Activated T-cell treated with anti-CD3 and anti-CD28 coated beads, Interleukin-2, amount 50 U/mL, for 4 hours (primary cell): ENCODE results near the gene TMEM132D. TPM values are rescaled to one million over a fixed set of nuclear protein-coding genes. Genes with fewer than 3 reads are reported as not detected.

Experiments
- ATAC-seq, 2 donors: fragments of 200-7000 bp; cut with Tn5 transposase; one replicate each; pipeline ENCODE4 v1.10.0; 2021
- DNase-seq: peaks from one replicate; pipeline ENCODE4 v3.0.0-alpha.2; 2020
- H3K27me3 Mint-ChIP-seq: one replicate; pipeline ENCODE4 v1.8.0; 2021; ENCODE audit warnings: low read depth, mixed read lengths
- H3K36me3 Mint-ChIP-seq: one replicate; pipeline ENCODE4 v1.8.0; 2022; ENCODE audit warnings: mixed read lengths; ENCODE audit not compliant: insufficient read depth
- H3K4me1 Mint-ChIP-seq: one replicate; pipeline ENCODE4 v1.8.0; 2021; ENCODE audit warnings: low read depth, mixed read lengths
- H3K4me3 Mint-ChIP-seq: one replicate; pipeline ENCODE4 v1.8.0; 2021; ENCODE audit warnings: mild to moderate bottlenecking, moderate library complexity, mixed read lengths
- H3K9me3 Mint-ChIP-seq: one replicate; pipeline ENCODE4 v1.8.0; 2021; ENCODE audit warnings: mixed read lengths
- total RNA-seq, 3 donors: library from RNA; stranded (reverse); gene quantifications; one replicate each; pipeline ENCODE4 v1.2.1, GENCODE V29; 2021

Gene TMEM132D
- total RNA-seq, 3 donors from 2014 or later: not detected

- no peaks in the 10 kb centered on the region for H3K9me3 Mint-ChIP-seq
- DNase-seq: no peak
- no peaks in the 10 kb centered on the region for H3K4me1 Mint-ChIP-seq
- H3K36me3 Mint-ChIP-seq: no peaks in the 10 kb centered on the region
- H3K27me3 Mint-ChIP-seq: no peaks in the 10 kb centered on the region
- no peak overlapping the region for H3K4me3 Mint-ChIP-seq
- ATAC-seq: no peak
Measured at GRCh38 chr12:129097451-129097850, 806.4 kb downstream of the TMEM132D start.

- DNase-seq (no peak), ATAC-seq (no peak)
- Mint-ChIP-seq H3K9me3 (no peaks in the 10 kb centered on the region), H3K4me3 (no peak overlapping the region), H3K27me3 (no peaks in the 10 kb centered on the region), H3K36me3 (no peaks in the 10 kb centered on the region), H3K4me1 (no peaks in the 10 kb centered on the region)
Measured at GRCh38 chr12:129096968-129097367, 806.9 kb downstream of the TMEM132D start.

- no peaks in the 10 kb centered on the region for H3K9me3 Mint-ChIP-seq
- H3K4me3 Mint-ChIP-seq: no peak overlapping the region
- no peaks in the 10 kb centered on the region for H3K27me3 Mint-ChIP-seq
- no peaks in the 10 kb centered on the region for H3K4me1 Mint-ChIP-seq
- ATAC-seq (no peak), DNase-seq (no peak)
- no peaks in the 10 kb centered on the region for H3K36me3 Mint-ChIP-seq
Measured at GRCh38 chr12:129096184-129096583, 807.6 kb downstream of the TMEM132D start.

GRCh38 chr12:129089576-129089975 lies 814.2 kb downstream of the TMEM132D start:
- no peak for ATAC-seq
- Mint-ChIP-seq H3K9me3 (no peaks in the 10 kb centered on the region), H3K27me3 (no peaks in the 10 kb centered on the region), H3K36me3 (no peaks in the 10 kb centered on the region), H3K4me3 (no peak overlapping the region), H3K4me1 (no peaks in the 10 kb centered on the region)
- no peak for DNase-seq

- H3K4me3 Mint-ChIP-seq: no peak overlapping the region
- no peaks in the 10 kb centered on the region for H3K27me3 Mint-ChIP-seq
- no peaks in the 10 kb centered on the region for H3K36me3 Mint-ChIP-seq
- ATAC-seq: no peak
- no peaks in the 10 kb centered on the region for H3K4me1 Mint-ChIP-seq
- no peaks in the 10 kb centered on the region for H3K9me3 Mint-ChIP-seq
- DNase-seq: no peak
Measured at GRCh38 chr12:129084875-129085826, 818.7 kb downstream of the TMEM132D start.

GRCh38 chr12:129083121-129083840 lies 820.5 kb downstream of the TMEM132D start:
- Mint-ChIP-seq H3K27me3 (no peaks in the 10 kb centered on the region), H3K4me3 (no peak overlapping the region), H3K9me3 (no peaks in the 10 kb centered on the region), H3K4me1 (no peaks in the 10 kb centered on the region), H3K36me3 (no peaks in the 10 kb centered on the region)
- no peak for ATAC-seq
- DNase-seq: no peak

GRCh38 chr12:129082441-129082840 lies 821.4 kb downstream of the TMEM132D start:
- Mint-ChIP-seq H3K9me3 (no peaks in the 10 kb centered on the region), H3K27me3 (no peaks in the 10 kb centered on the region), H3K36me3 (no peaks in the 10 kb centered on the region), H3K4me1 (no peaks in the 10 kb centered on the region), H3K4me3 (no peak overlapping the region)
- DNase-seq: no peak
- no peak for ATAC-seq

GRCh38 chr12:129081755-129082250 lies 822.0 kb downstream of the TMEM132D start:
- H3K36me3 Mint-ChIP-seq: no peaks in the 10 kb centered on the region
- H3K9me3 Mint-ChIP-seq: no peaks in the 10 kb centered on the region
- ATAC-seq (no peak), DNase-seq (no peak)
- H3K27me3 Mint-ChIP-seq: no peaks in the 10 kb centered on the region
- no peaks in the 10 kb centered on the region for H3K4me1 Mint-ChIP-seq
- H3K4me3 Mint-ChIP-seq: no peak overlapping the region

- ATAC-seq (no peak), DNase-seq (no peak)
- Mint-ChIP-seq H3K4me1 (no peaks in the 10 kb centered on the region), H3K27me3 (no peaks in the 10 kb centered on the region), H3K4me3 (no peak overlapping the region), H3K36me3 (no peaks in the 10 kb centered on the region), H3K9me3 (no peaks in the 10 kb centered on the region)
Measured at GRCh38 chr12:129080821-129081220, 823.0 kb downstream of the TMEM132D start.

GRCh38 chr12:129080391-129080790 lies 823.4 kb downstream of the TMEM132D start:
- Mint-ChIP-seq H3K27me3 (no peaks in the 10 kb centered on the region), H3K9me3 (no peaks in the 10 kb centered on the region), H3K4me1 (no peaks in the 10 kb centered on the region), H3K4me3 (no peak overlapping the region), H3K36me3 (no peaks in the 10 kb centered on the region)
- ATAC-seq (no peak), DNase-seq (no peak)

- Mint-ChIP-seq H3K27me3 (no peaks in the 10 kb centered on the region), H3K4me3 (no peak overlapping the region), H3K36me3 (no peaks in the 10 kb centered on the region), H3K4me1 (no peaks in the 10 kb centered on the region), H3K9me3 (no peaks in the 10 kb centered on the region)
- DNase-seq: no peak
- ATAC-seq: no peak
Measured at GRCh38 chr12:129079719-129080118, 824.1 kb downstream of the TMEM132D start.

- Mint-ChIP-seq H3K4me3 (no peak overlapping the region), H3K36me3 (no peaks in the 10 kb centered on the region), H3K9me3 (peaks cover 4% of the 10 kb centered on the region), H3K27me3 (no peaks in the 10 kb centered on the region), H3K4me1 (no peaks in the 10 kb centered on the region)
- no peak for DNase-seq
- no peak for ATAC-seq
Measured at GRCh38 chr12:129076441-129077320, 827.1 kb downstream of the TMEM132D start.

GRCh38 chr12:129075460-129076208 lies 828.2 kb downstream of the TMEM132D start:
- no peaks in the 10 kb centered on the region for H3K27me3 Mint-ChIP-seq
- H3K4me1 Mint-ChIP-seq: no peaks in the 10 kb centered on the region
- H3K36me3 Mint-ChIP-seq: no peaks in the 10 kb centered on the region
- no peak for DNase-seq
- H3K9me3 Mint-ChIP-seq: peaks cover 4% of the 10 kb centered on the region
- no peak overlapping the region for H3K4me3 Mint-ChIP-seq
- no peak for ATAC-seq
